ENCODE results near the gene EPHA3.

The EPHA3 gene

GRCh38 chr3:89278302-89279025 is 171.0 kb downstream of the EPHA3 start:
- in situ Hi-C loops (cut with HindIII; ENCODE audit: low sequenced_read_pairs): no loop called here

- in situ Hi-C loops (cut with HindIII; ENCODE audit: low sequenced_read_pairs): no loop called here
Measured at GRCh38 chr3:89280301-89280700, 172.9 kb downstream of the EPHA3 start.

GRCh38 chr3:89280822-89281365 is 173.5 kb downstream of the EPHA3 start:
- in situ Hi-C loops (cut with HindIII; ENCODE audit: low sequenced_read_pairs): no loop called here

- in situ Hi-C loops (cut with HindIII; ENCODE audit: low sequenced_read_pairs): no loop called here
Measured at GRCh38 chr3:89287902-89288508, 180.6 kb downstream of the EPHA3 start.

- in situ Hi-C loops (cut with HindIII; ENCODE audit: low sequenced_read_pairs): no loop called here
Measured at GRCh38 chr3:89289574-89290190, 182.3 kb downstream of the EPHA3 start.

GRCh38 chr3:89297199-89297598 is 189.8 kb downstream of the EPHA3 start:
- in situ Hi-C loops (cut with HindIII; ENCODE audit: low sequenced_read_pairs): no loop called here

GRCh38 chr3:89300526-89300925 is 193.1 kb downstream of the EPHA3 start:
- in situ Hi-C loops (cut with HindIII; ENCODE audit: low sequenced_read_pairs): no loop called here

GRCh38 chr3:89300981-89301380 is 193.6 kb downstream of the EPHA3 start:
- in situ Hi-C loops (cut with HindIII; ENCODE audit: low sequenced_read_pairs): no loop called here

GRCh38 chr3:89303701-89304100 is 196.3 kb downstream of the EPHA3 start:
- in situ Hi-C loops (cut with HindIII; ENCODE audit: low sequenced_read_pairs): no loop called here

- in situ Hi-C loops (cut with HindIII; ENCODE audit: low sequenced_read_pairs): no loop called here
Measured at GRCh38 chr3:89306540-89306939, 199.1 kb downstream of the EPHA3 start.

GRCh38 chr3:89311581-89311980 is 204.2 kb downstream of the EPHA3 start:
- in situ Hi-C loops (cut with HindIII; ENCODE audit: low sequenced_read_pairs): no loop called here

GRCh38 chr3:89312141-89312540 is 204.7 kb downstream of the EPHA3 start:
- in situ Hi-C loops (cut with HindIII; ENCODE audit: low sequenced_read_pairs): no loop called here

- in situ Hi-C loops (cut with HindIII; ENCODE audit: low sequenced_read_pairs): no loop called here
Measured at GRCh38 chr3:89314454-89315098, 207.2 kb downstream of the EPHA3 start.

- in situ Hi-C loops (cut with HindIII; ENCODE audit: low sequenced_read_pairs): no loop called here
Measured at GRCh38 chr3:89315750-89316470, 208.5 kb downstream of the EPHA3 start.

- in situ Hi-C loops (cut with HindIII; ENCODE audit: low sequenced_read_pairs): no loop called here
Measured at GRCh38 chr3:89320186-89320585, 212.8 kb downstream of the EPHA3 start.

GRCh38 chr3:89326997-89327396 is 219.6 kb downstream of the EPHA3 start:
- in situ Hi-C loops (cut with HindIII; ENCODE audit: low sequenced_read_pairs): no loop called here

GRCh38 chr3:89332386-89332785 is 225.0 kb downstream of the EPHA3 start:
- in situ Hi-C loops (cut with HindIII; ENCODE audit: low sequenced_read_pairs): no loop called here

GRCh38 chr3:89332793-89333192 is 225.4 kb downstream of the EPHA3 start:
- in situ Hi-C loops (cut with HindIII; ENCODE audit: low sequenced_read_pairs): no loop called here

GRCh38 chr3:89335693-89336092 is 228.3 kb downstream of the EPHA3 start:
- in situ Hi-C loops (cut with HindIII; ENCODE audit: low sequenced_read_pairs): no loop called here

- in situ Hi-C loops (cut with HindIII; ENCODE audit: low sequenced_read_pairs): no loop called here
Measured at GRCh38 chr3:89340408-89340807, 233.0 kb downstream of the EPHA3 start.

GRCh38 chr3:89344076-89344475 is 236.7 kb downstream of the EPHA3 start:
- in situ Hi-C loops (cut with HindIII; ENCODE audit: low sequenced_read_pairs): no loop called here
